Panc1 (cell line): ENCODE data around the gene PEPD. TPM values are rescaled to one million over a fixed set of nuclear protein-coding genes. Genes with fewer than 3 reads are reported as not detected.

Source experiments
- ATAC-seq: fragments of 200-7000 bp; cut with Tn5 transposase; 2 replicates; pipeline ENCODE4 v1.9.1; 2020; ENCODE audit warnings: mild to moderate bottlenecking, moderate library complexity
- BruUV-seq: library from RNA; stranded (reverse); fragments of 400-500 nt; replicated peaks from 2 replicates; lab custom pipeline; 2021; lab: Mats Ljungman, UMichigan
- CTCF ChIA-PET: fragments of 300-600 bp; sonication (Branson Sonifier 250); formaldehyde crosslinking; loops from one replicate; lab custom pipeline; 2022; ENCODE audit warnings: antibody characterized with exemption; lab: Charles Lee
- POLR2A ChIA-PET: fragments of 300-600 bp; sonication (Branson Sonifier 250); formaldehyde crosslinking; loops from one replicate; lab custom pipeline; 2022; ENCODE audit warnings: antibody characterized with exemption; lab: Charles Lee
- DNase-seq: peaks from one replicate; pipeline ENCODE4 v3.0.0-alpha.2; 2010; ENCODE audit warnings: low read depth, low spot score
- H3K27ac ChIP-seq: 2 replicates; pipeline ENCODE4 v1.5.1; 2011; ENCODE audit warnings: mild to moderate bottlenecking, low read length, inconsistent platforms
- H3K27me3 ChIP-seq: fragments of 200-500 bp; sonication (Bioruptor generic); 2 replicates; pipeline ENCODE4 v1.6.0; 2014; ENCODE audit warnings: low read length, inconsistent platforms; ENCODE audit not compliant: control insufficient read depth, insufficient read depth
- H3K36me3 ChIP-seq: fragments of 200-500 bp; sonication (Bioruptor generic); 2 replicates; pipeline ENCODE4 v1.5.1; 2014; ENCODE audit warnings: inconsistent platforms, mild to moderate bottlenecking, low read length, moderate library complexity; ENCODE audit not compliant: control insufficient read depth, insufficient read depth
- H3K4me1 ChIP-seq: 2 replicates; pipeline ENCODE4 v1.5.1; 2011; ENCODE audit warnings: inconsistent platforms, mild to moderate bottlenecking, low read length, moderate library complexity; ENCODE audit not compliant: control insufficient read depth, insufficient read depth
- H3K4me3 ChIP-seq, 2 experiments: 2 replicates each; pipeline ENCODE4 v1.5.1; 2011 to 2012; ENCODE audit warnings: low read depth in 2 of 2, low read length in 2 of 2, mild to moderate bottlenecking in 2 of 2, inconsistent platforms in 1 of 2, moderate library complexity in 1 of 2
- H3K9me3 ChIP-seq: fragments of 200-500 bp; sonication (Bioruptor generic); 2 replicates; pipeline ENCODE4 v1.5.1; 2014; ENCODE audit warnings: low read depth, mild to moderate bottlenecking, inconsistent platforms, low read length, moderate library complexity; ENCODE audit not compliant: control insufficient read depth, insufficient read depth
- CTCF ChIP-seq: fragments of 450-650 bp; IDR thresholded peaks from 2 replicates; pipeline ENCODE4 v1.5.1; 2017; ENCODE audit warnings: mild to moderate bottlenecking
- POLR2AphosphoS5 ChIP-seq: IDR thresholded peaks from 2 replicates; pipeline ENCODE4 v1.6.1; 2012; ENCODE audit warnings: mild to moderate bottlenecking, low read depth, low read length, moderate library complexity
- REST ChIP-seq, 2 experiments: IDR thresholded peaks; 2 replicates each; pipeline ENCODE4 v1.6.1; 2011 to 2012; ENCODE audit warnings: low read depth in 2 of 2, control low read depth in 1 of 2, low read length in 1 of 2, mild to moderate bottlenecking in 1 of 2, moderate library complexity in 1 of 2; ENCODE audit not compliant: insufficient read depth in 1 of 2
- SIN3A ChIP-seq: IDR thresholded peaks from 2 replicates; pipeline ENCODE4 v1.6.1; 2012; ENCODE audit warnings: low read depth, mild to moderate bottlenecking, low read length, moderate library complexity, borderline replicate concordance; ENCODE audit not compliant: insufficient read depth
- TCF7L2 ChIP-seq: IDR thresholded peaks from 2 replicates; pipeline ENCODE4 v1.6.1; 2011; ENCODE audit warnings: mild to moderate bottlenecking, low read depth, low read length, inconsistent platforms
- in situ Hi-C: cut with HindIII; loops from 2 replicates; pipeline ENCODE4 v1.10.0; 2016; ENCODE audit warnings: low sequenced_read_pairs, low pct_unique_long_range_greater_than_20kb
- intact Hi-C: fragments of 100-400 bp; cut with micrococcal nuclease; formaldehyde crosslinking; loops from one replicate; pipeline ENCODE4 v1.10.0; 2022; ENCODE audit not compliant: unreplicated experiment
- total RNA-seq: library from RNA; stranded (reverse); gene quantifications from one replicate; pipeline ENCODE4 v1.2.1, GENCODE V29; 2021; ENCODE audit not compliant: unreplicated experiment

Gene PEPD
- total RNA-seq, 1 experiment from 2014 or later: 102 TPM

- intact Hi-C loops: loop anchor here (5.0 kb wide), 1 partner anchor 353 kb away; no protein-coding TSS in a partner anchor
- Histone ChIP-seq H3K4me1 (peaks cover 4% of the 10 kb centered on the region; the same call in 1 of the 2 replicates), H3K36me3 (no peaks in the 10 kb centered on the region), H3K4me3 (no peak overlapping the region), H3K9me3 (no peaks in the 10 kb centered on the region), H3K27me3 (no peaks in the 10 kb centered on the region), H3K27ac (no peak overlapping the region)
- in situ Hi-C loops: loop anchor here (10.0 kb wide), 1 partner anchor 285 kb away; no protein-coding TSS in a partner anchor
- ATAC-seq: no peak
- CTCF ChIA-PET: interaction anchor here (1.3 kb wide), 1 partner anchor 13 kb away, joined by 3 read pairs; no protein-coding TSS in a partner anchor
- TF ChIP-seq POLR2AphosphoS5 (no peak), CTCF (no peak), SIN3A (no peak), REST (IDR thresholded peaks at IDR 0.05; ENCODE audit: insufficient read depth in 1 of 2, low read depth in 2 of 2, low read length in 1 of 2) (no peak), TCF7L2 (no peak)
- BruUV-seq: no TSS peak
- DNase-seq: no peak
- POLR2A ChIA-PET: no interaction called here
Measured at GRCh38 chr19:33419788-33420130, 101.8 kb downstream of the PEPD start.

- H3K36me3 ChIP-seq: no peaks in the 10 kb centered on the region
- ATAC-seq (no peak), DNase-seq (no peak)
- CTCF ChIA-PET: interaction anchor here (0.5 to 1.3 kb wide), 2 partner anchors 12 to 227 kb away, joined by 3 read pairs; no protein-coding TSS in a partner anchor
- no peak overlapping the region for H3K4me3 ChIP-seq
- no peaks in the 10 kb centered on the region for H3K27me3 ChIP-seq
- POLR2A ChIA-PET: no interaction called here
- intact Hi-C loops (loop anchor here (5.0 kb wide), 1 partner anchor 353 kb away; no protein-coding TSS in a partner anchor), in situ Hi-C loops (loop anchor here (10.0 kb wide), 1 partner anchor 286 kb away; no protein-coding TSS in a partner anchor)
- H3K9me3 ChIP-seq: no peaks in the 10 kb centered on the region
- no peak overlapping the region for H3K27ac ChIP-seq
- peaks cover 4% of the 10 kb centered on the region; the same call in 1 of the 2 replicates for H3K4me1 ChIP-seq
- BruUV-seq: no TSS peak
- TF ChIP-seq SIN3A: no peak
Measured at GRCh38 chr19:33418871-33419787, 102.5 kb downstream of the PEPD start.
